Spleen (tissue), 11 donors: ENCODE results near the gene HBA2. TPM values are rescaled to one million over a fixed set of nuclear protein-coding genes. Genes with fewer than 3 reads are reported as not detected.

ENCODE experiments used
- DNase-seq: peaks from one replicate; pipeline ENCODE4 v3.0.0-alpha.2; 2020
- H3K27ac ChIP-seq, 8 donors: fragments of 200-600 bp; sonication (generic) in 7 of 8; 1 replicate in 4 of 8; 2 replicates in 4 of 8; pipeline versions ENCODE4 v1.5.0 to v1.8.0; 2016 to 2021; ENCODE audit warnings: inconsistent platforms in 4 of 8, mild to moderate bottlenecking in 4 of 8, moderate library complexity in 1 of 8
- H3K27me3 ChIP-seq, 7 donors: fragments of 200-600 bp; sonication (generic) in 6 of 7; replicated peaks in 1 of 7; 1 replicate in 4 of 7; 2 replicates in 3 of 7; pipeline versions ENCODE4 v1.5.0 to v1.8.0; 2016 to 2021; ENCODE audit warnings: inconsistent platforms in 3 of 7, mild to moderate bottlenecking in 1 of 7
- H3K36me3 ChIP-seq, 6 donors: fragments of 200-600 bp; sonication (generic) in 5 of 6; 1 replicate in 4 of 6; 2 replicates in 2 of 6; pipeline versions ENCODE4 v1.5.0 to v1.8.0; 2016 to 2021; ENCODE audit warnings: inconsistent platforms in 2 of 6
- H3K4me1 ChIP-seq, 6 donors: fragments of 200-600 bp; sonication (generic) in 5 of 6; 1 replicate in 3 of 6; 2 replicates in 3 of 6; pipeline versions ENCODE4 v1.5.0 to v1.8.0; 2016 to 2021; ENCODE audit warnings: inconsistent platforms in 3 of 6
- H3K4me3 ChIP-seq, 8 donors: fragments of 200-600 bp; sonication (generic) in 7 of 8; 1 replicate in 4 of 8; 2 replicates in 4 of 8; pipeline versions ENCODE4 v1.5.0 to v1.8.0; 2016 to 2021; ENCODE audit warnings: inconsistent platforms in 4 of 8, mild to moderate bottlenecking in 4 of 8, moderate library complexity in 2 of 8
- H3K9me3 ChIP-seq, 8 donors: fragments of 200-600 bp; sonication (generic) in 7 of 8; 1 replicate in 4 of 8; 2 replicates in 4 of 8; pipeline versions ENCODE4 v1.5.0 to v1.8.0; 2016 to 2021; ENCODE audit warnings: inconsistent platforms in 4 of 8
- CTCF ChIP-seq, 11 experiments: fragments of 200-600 bp in 7 of 11; fragments of 450-650 bp in 4 of 11; sonication (generic) in 4 of 11; IDR thresholded peaks in 8 of 11; conservative IDR thresholded peaks in 3 of 11; 1 replicate in 7 of 11; 2 replicates in 4 of 11; pipeline versions ENCODE4 v1.4.0 to v1.8.0; 2016 to 2021; ENCODE audit warnings: antibody characterized with exemption in 11 of 11, inconsistent platforms in 4 of 11, mild to moderate bottlenecking in 1 of 11
- POLR2A ChIP-seq, 3 donors: fragments of 450-650 bp; IDR thresholded peaks; one replicate each; pipeline ENCODE4 v1.5.1; 2017; ENCODE audit warnings: antibody characterized with exemption in 3 of 3, mild to moderate bottlenecking in 1 of 3
- POLR2AphosphoS5 ChIP-seq, 3 donors: sonication (generic); formaldehyde crosslinking; IDR thresholded peaks; one replicate each; pipeline ENCODE4 v1.5.1; 2017; ENCODE audit warnings: antibody characterized with exemption in 3 of 3
- WGBS, 5 donors: extraction: QIAGEN DNeasy Blood & Tissue Kit in 3 of 5; methylation state at CpG; one replicate each; pipeline versions ENCODE4 v1.1.5 to v1.1.7; 2013 to 2018; 5-methylcytosine and 5-hydroxymethylcytosine counted together
- intact Hi-C: fragments of 100-400 bp; cut with DNase I; formaldehyde crosslinking; loops from one replicate; pipeline ENCODE4 v1.15.0; 2023; ENCODE audit warnings: low total_unique reads
- polyA plus RNA-seq, 3 donors: library from polyadenylated mRNA; stranded (reverse); fragments of 200-250 nt; gene quantifications; one replicate each; pipeline ENCODE4 v1.2.1, GENCODE V29; 2013
- total RNA-seq, 7 donors: library from RNA; depleted of rRNA in 3 of 7; stranded (reverse); fragments of >200 nt in 3 of 7; fragmentation: NEBNext Ultra II Directional in 4 of 7; extraction: Animal tissue kit (Norgen Biotek cat#: 25700) in 4 of 7; gene quantifications; one replicate each; pipeline versions ENCODE4 v1.1.0 to v1.2.1, GENCODE V29; 2016 to 2021
- donor health status: healthy with polysubstance abuse.
- donor health status: DM: no; HTN: no; CAD: no; lungs with moderate emphysema.
- donor health status: DM: no; HTN: no; CAD: no.
- donor health status: Bipolar disorder and iron deficiency.
- donor health status: healthy.
- donor health status: DM: no; HTN: no; CAD: no.
- donor health status: DM: yes; HTN: yes; CAD: no.

HBA2 gene
- total and polyA plus RNA-seq, 10 donors: 256 to 16,395 (median 3,722) TPM

GRCh38 chr16:183005-183404 lies 10.3 kb downstream of the HBA2 start:
- H3K4me3 ChIP-seq: no peak overlapping the region
- no peak for DNase-seq
- TF ChIP-seq POLR2AphosphoS5 (IDR thresholded peaks at IDR 0.05) (peak; percentile 13 to 60 (median 15)), POLR2A (IDR thresholded peaks at IDR 0.05) (no peak)
- H3K9me3 ChIP-seq: no peaks in the 10 kb centered on the region
- H3K27me3 ChIP-seq: peaks cover 3 to 36% (median 33%) of the 10 kb centered on the region in 7 donors
- H3K4me1 ChIP-seq: peaks cover 11 to 22% (median 18%) of the 10 kb centered on the region in 6 donors
- H3K27ac ChIP-seq: no peak overlapping the region
- 76 to 92% (median 80%) methylated on average over 7 of the region's 7 CpGs for WGBS, 5 donors
- H3K36me3 ChIP-seq: peaks cover 0 to 20% (median 9%) of the 10 kb centered on the region in 6 donors
- intact Hi-C loops: loop anchor here (5.0 kb wide), 1 partner anchor 66 kb away; no protein-coding TSS in a partner anchor

- TF ChIP-seq CTCF (IDR thresholded peaks at IDR 0.05 in 8 of 11, conservative IDR thresholded peaks at IDR 0.05 in 3 of 11) (no peak), POLR2AphosphoS5 (IDR thresholded peaks at IDR 0.05) (peak in 2 of 3 donors; percentile 49 to 63), POLR2A (IDR thresholded peaks at IDR 0.05) (no peak)
- H3K36me3 ChIP-seq: peaks cover 0 to 42% (median 31%) of the 10 kb centered on the region in 6 donors
- H3K4me3 ChIP-seq: no peak overlapping the region
- H3K4me1 ChIP-seq: peaks cover 11 to 16% (median 14%) of the 10 kb centered on the region in 6 donors
- H3K9me3 ChIP-seq: no peaks in the 10 kb centered on the region
- no peak overlapping the region for H3K27ac ChIP-seq
- 88 to 96% (median 89%) methylated on average over 12 to 13 of the region's 13 CpGs for WGBS, 5 donors
- DNase-seq: no peak
- intact Hi-C loops: no loop called here
- H3K27me3 ChIP-seq: peaks cover 0 to 14% (median 11%) of the 10 kb centered on the region in 7 donors
Measured at GRCh38 chr16:185213-185612, 12.5 kb downstream of the HBA2 start.

GRCh38 chr16:185691-186090 lies 13.0 kb downstream of the HBA2 start:
- Histone ChIP-seq H3K4me3 (no peak overlapping the region), H3K36me3 (peaks cover under 1 to 47% (median 36%) of the 10 kb centered on the region in 6 donors), H3K27ac (no peak overlapping the region), H3K9me3 (no peaks in the 10 kb centered on the region), H3K4me1 (peaks cover 7 to 11% (median 9%) of the 10 kb centered on the region in 6 donors), H3K27me3 (peaks cover 0 to 9% (median 6%) of the 10 kb centered on the region in 7 donors)
- TF ChIP-seq POLR2AphosphoS5 (IDR thresholded peaks at IDR 0.05) (no peak), POLR2A (IDR thresholded peaks at IDR 0.05) (no peak), CTCF (IDR thresholded peaks at IDR 0.05 in 8 of 11, conservative IDR thresholded peaks at IDR 0.05 in 3 of 11) (no peak)
- intact Hi-C loops: no loop called here
- 79 to 92% (median 89%) methylated on average over 7 to 11 of the region's 11 CpGs for WGBS, 5 donors
- no peak for DNase-seq

GRCh38 chr16:187330-187729 lies 14.7 kb downstream of the HBA2 start:
- no peaks in the 10 kb centered on the region for H3K27me3 ChIP-seq
- H3K4me3 ChIP-seq: no peak overlapping the region
- peaks cover 5 to 63% (median 52%) of the 10 kb centered on the region in 6 donors for H3K36me3 ChIP-seq
- no peaks in the 10 kb centered on the region for H3K4me1 ChIP-seq
- H3K9me3 ChIP-seq: no peaks in the 10 kb centered on the region
- WGBS, 5 donors: 95 to 97% (median 97%) methylated on average over 7 to 8 of the region's 8 CpGs
- TF ChIP-seq POLR2AphosphoS5 (IDR thresholded peaks at IDR 0.05) (peak in 1 of 3 donors; percentile 42), CTCF (IDR thresholded peaks at IDR 0.05 in 8 of 11, conservative IDR thresholded peaks at IDR 0.05 in 3 of 11) (no peak)
- DNase-seq: no peak
- intact Hi-C loops: no loop called here
- H3K27ac ChIP-seq: no peak overlapping the region
